ENCODE measurements around the gene KCNJ14. TPM values are rescaled to one million over a fixed set of nuclear protein-coding genes. Genes with fewer than 3 reads are reported as not detected.
A peak's percentile ranks its signal among the peaks of the same experiment; 100 is the strongest.
"Not testable (repeated sequence)": the region's sequence is repeated elsewhere in the genome, so short reads cannot be mapped to it uniquely, and the experiment has no call there.

KCNJ14 gene
- polyA plus RNA-seq, 1 donor = 0.70 TPM

DNA sequence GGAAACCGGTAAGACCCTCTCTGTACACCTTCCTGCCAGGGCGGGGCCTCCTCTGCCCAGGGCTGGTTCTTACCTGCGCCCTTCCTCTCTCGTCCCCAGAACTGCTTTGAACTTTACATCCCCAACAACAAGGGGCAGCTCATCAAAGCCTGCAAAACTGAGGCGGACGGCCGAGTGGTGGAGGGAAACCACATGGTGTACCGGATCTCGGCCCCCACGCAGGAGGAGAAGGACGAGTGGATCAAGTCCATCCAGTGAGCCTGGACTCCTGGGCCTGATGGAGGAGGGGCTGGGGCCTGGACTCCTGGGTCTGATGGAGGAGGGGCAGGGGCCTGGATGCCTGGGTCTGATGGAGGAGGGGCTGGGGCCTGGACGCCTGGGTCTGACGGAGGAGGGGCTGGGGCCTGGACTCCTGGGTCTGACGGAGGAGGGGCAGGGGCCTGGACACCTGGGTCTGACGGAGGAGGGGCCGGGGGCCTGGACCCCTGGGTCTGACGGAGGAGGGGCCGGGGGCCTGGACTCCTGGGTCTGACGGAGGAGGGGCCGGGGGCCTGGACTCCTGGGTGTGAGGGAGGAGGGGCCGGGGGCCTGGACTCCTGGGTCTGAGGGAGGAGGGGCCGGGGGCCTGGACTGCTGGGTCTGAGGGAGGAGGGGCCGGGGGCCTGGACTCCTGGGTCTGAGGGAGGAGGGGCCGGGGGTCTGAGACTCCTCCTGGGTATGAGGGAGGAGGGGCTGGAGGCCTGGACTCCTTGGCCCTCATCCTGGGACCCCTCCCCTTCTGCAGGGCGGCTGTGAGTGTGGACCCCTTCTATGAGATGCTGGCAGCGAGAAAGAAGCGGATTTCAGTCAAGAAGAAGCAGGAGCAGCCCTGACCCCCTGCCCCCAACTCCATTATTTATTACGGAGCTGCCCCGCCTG lies 23.2 kb downstream of the KCNJ14 start:
- no peak for DNase-seq
- Histone ChIP-seq H3K4me3 (ENCODE audit: low read length) (no peak overlapping the region), H3K9me3 (ENCODE audit: control insufficient read depth, low read depth, low read length) (peaks cover 3% of the 10 kb centered on the region), H3K27me3 (ENCODE audit: control insufficient read depth, insufficient read depth, low read length) (no peaks in the 10 kb centered on the region), H3K27ac (ENCODE audit: low read length) (no peak overlapping the region), H3K4me1 (ENCODE audit: control insufficient read depth, insufficient read depth, low read length) (peaks cover 7% of the 10 kb centered on the region), H3K36me3 (ENCODE audit: control insufficient read depth, insufficient read depth, low read length) (peaks cover 56% of the 10 kb centered on the region)
- no CpG with 5 or more reads among the region's 29 CpGs for WGBS (ENCODE audit: insufficient coverage, low lambda C conversion rate)

DNA sequence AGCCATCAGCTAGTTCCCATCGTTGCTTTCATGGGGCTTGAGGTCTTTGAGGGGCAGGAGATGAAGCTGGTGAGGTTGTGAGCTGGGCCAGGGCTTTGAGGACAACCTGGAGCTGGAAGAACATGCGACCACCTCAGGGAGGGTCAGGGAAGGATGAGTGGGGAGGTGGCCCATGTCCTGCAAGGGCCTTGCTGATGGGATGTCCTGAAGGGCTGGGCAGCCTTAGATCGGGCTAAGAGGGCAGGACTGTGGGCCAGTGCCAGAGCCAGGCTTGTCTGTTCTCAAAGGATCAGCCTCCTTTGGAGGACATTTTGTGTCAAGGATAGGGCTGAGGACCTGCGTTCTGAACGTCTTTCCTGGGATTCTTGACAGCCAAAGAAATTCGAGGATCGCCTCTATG lies 24.3 kb downstream of the KCNJ14 start:
- no CpG with 5 or more reads among the region's 7 CpGs for WGBS (ENCODE audit: insufficient coverage, low lambda C conversion rate)
- Histone ChIP-seq H3K36me3 (ENCODE audit: control insufficient read depth, insufficient read depth, low read length) (peaks cover 45% of the 10 kb centered on the region), H3K4me3 (ENCODE audit: low read length) (no peak overlapping the region), H3K4me1 (ENCODE audit: control insufficient read depth, insufficient read depth, low read length) (peaks cover 7% of the 10 kb centered on the region), H3K27me3 (ENCODE audit: control insufficient read depth, insufficient read depth, low read length) (no peaks in the 10 kb centered on the region), H3K27ac (ENCODE audit: low read length) (no peak overlapping the region), H3K9me3 (ENCODE audit: control insufficient read depth, low read depth, low read length) (peaks cover 3% of the 10 kb centered on the region)
- no peak for DNase-seq

GRCh38 chr19:48480183-48480557 lies 24.8 kb downstream of the KCNJ14 start:
- Histone ChIP-seq H3K27ac (ENCODE audit: low read length) (peak overlapping the region; percentile 39), H3K4me3 (ENCODE audit: low read length) (peak overlapping the region; percentile 56), H3K27me3 (ENCODE audit: control insufficient read depth, insufficient read depth, low read length) (no peaks in the 10 kb centered on the region), H3K9me3 (ENCODE audit: control insufficient read depth, low read depth, low read length) (peaks cover 3% of the 10 kb centered on the region), H3K4me1 (ENCODE audit: control insufficient read depth, insufficient read depth, low read length) (peaks cover 7% of the 10 kb centered on the region), H3K36me3 (ENCODE audit: control insufficient read depth, insufficient read depth, low read length) (peaks cover 40% of the 10 kb centered on the region)
- WGBS (ENCODE audit: insufficient coverage, low lambda C conversion rate) = no CpG with 5 or more reads among the region's 32 CpGs
- DNase-seq = peak in 1 of 2 donors; percentile 46

GRCh38 chr19:48480558-48481500 lies 25.5 kb downstream of the KCNJ14 start:
- Histone ChIP-seq H3K9me3 (ENCODE audit: control insufficient read depth, low read depth, low read length) (peaks cover 3% of the 10 kb centered on the region), H3K27ac (ENCODE audit: low read length) (peak overlapping the region; percentile 39), H3K4me1 (ENCODE audit: control insufficient read depth, insufficient read depth, low read length) (peaks cover 7% of the 10 kb centered on the region), H3K4me3 (ENCODE audit: low read length) (peak overlapping the region; percentile 56), H3K36me3 (ENCODE audit: control insufficient read depth, insufficient read depth, low read length) (peaks cover 34% of the 10 kb centered on the region), H3K27me3 (ENCODE audit: control insufficient read depth, insufficient read depth, low read length) (no peaks in the 10 kb centered on the region)
- DNase-seq = peak in 1 of 2 donors; percentile 49
- 64% methylated on average over 5 of the region's 52 CpGs for WGBS (ENCODE audit: insufficient coverage, low lambda C conversion rate)

- no CpG with 5 or more reads among the region's 7 CpGs for WGBS (ENCODE audit: insufficient coverage, low lambda C conversion rate)
- H3K27ac ChIP-seq (ENCODE audit: low read length) = no peak overlapping the region
Measured at GRCh38 chr19:48481846-48482639, 26.7 kb downstream of the KCNJ14 start.

GRCh38 chr19:48483301-48483700 lies 27.9 kb downstream of the KCNJ14 start:
- no CpG with 5 or more reads among the region's 3 CpGs for WGBS (ENCODE audit: insufficient coverage, low lambda C conversion rate)
- no peak for DNase-seq
- peaks cover 12% of the 10 kb centered on the region for H3K36me3 ChIP-seq (ENCODE audit: control insufficient read depth, insufficient read depth, low read length)
- no peak overlapping the region for H3K4me3 ChIP-seq (ENCODE audit: low read length)
- no peaks in the 10 kb centered on the region for H3K27me3 ChIP-seq (ENCODE audit: control insufficient read depth, insufficient read depth, low read length)
- peaks cover 20% of the 10 kb centered on the region for H3K4me1 ChIP-seq (ENCODE audit: control insufficient read depth, insufficient read depth, low read length)
- H3K9me3 ChIP-seq (ENCODE audit: control insufficient read depth, low read depth, low read length) = peaks cover 3% of the 10 kb centered on the region
- no peak overlapping the region for H3K27ac ChIP-seq (ENCODE audit: low read length)

More at GRCh38 chr19:48481846-48482639, 26.7 kb downstream of the KCNJ14 start:
- DNase-seq = no peak
- H3K27me3 ChIP-seq (ENCODE audit: control insufficient read depth, insufficient read depth, low read length) = no peaks in the 10 kb centered on the region
- no peak overlapping the region for H3K4me3 ChIP-seq (ENCODE audit: low read length)
- H3K36me3 ChIP-seq (ENCODE audit: control insufficient read depth, insufficient read depth, low read length) = peaks cover 24% of the 10 kb centered on the region
- peaks cover 8% of the 10 kb centered on the region for H3K4me1 ChIP-seq (ENCODE audit: control insufficient read depth, insufficient read depth, low read length)
- H3K9me3 ChIP-seq (ENCODE audit: control insufficient read depth, low read depth, low read length) = peaks cover 3% of the 10 kb centered on the region

GRCh38 chr19:48484247-48484893 lies 29.0 kb downstream of the KCNJ14 start:
- H3K36me3 ChIP-seq (ENCODE audit: control insufficient read depth, insufficient read depth, low read length) = peaks cover 4% of the 10 kb centered on the region
- peaks cover 3% of the 10 kb centered on the region for H3K9me3 ChIP-seq (ENCODE audit: control insufficient read depth, low read depth, low read length)
- H3K27ac ChIP-seq (ENCODE audit: low read length) = no peak overlapping the region
- H3K4me1 ChIP-seq (ENCODE audit: control insufficient read depth, insufficient read depth, low read length) = peaks cover 23% of the 10 kb centered on the region
- H3K4me3 ChIP-seq (ENCODE audit: low read length) = no peak overlapping the region
- WGBS (ENCODE audit: insufficient coverage, low lambda C conversion rate) = 100% methylated on average over 6 of the region's 16 CpGs
- H3K27me3 ChIP-seq (ENCODE audit: control insufficient read depth, insufficient read depth, low read length) = no peaks in the 10 kb centered on the region
- DNase-seq = no peak

DNA sequence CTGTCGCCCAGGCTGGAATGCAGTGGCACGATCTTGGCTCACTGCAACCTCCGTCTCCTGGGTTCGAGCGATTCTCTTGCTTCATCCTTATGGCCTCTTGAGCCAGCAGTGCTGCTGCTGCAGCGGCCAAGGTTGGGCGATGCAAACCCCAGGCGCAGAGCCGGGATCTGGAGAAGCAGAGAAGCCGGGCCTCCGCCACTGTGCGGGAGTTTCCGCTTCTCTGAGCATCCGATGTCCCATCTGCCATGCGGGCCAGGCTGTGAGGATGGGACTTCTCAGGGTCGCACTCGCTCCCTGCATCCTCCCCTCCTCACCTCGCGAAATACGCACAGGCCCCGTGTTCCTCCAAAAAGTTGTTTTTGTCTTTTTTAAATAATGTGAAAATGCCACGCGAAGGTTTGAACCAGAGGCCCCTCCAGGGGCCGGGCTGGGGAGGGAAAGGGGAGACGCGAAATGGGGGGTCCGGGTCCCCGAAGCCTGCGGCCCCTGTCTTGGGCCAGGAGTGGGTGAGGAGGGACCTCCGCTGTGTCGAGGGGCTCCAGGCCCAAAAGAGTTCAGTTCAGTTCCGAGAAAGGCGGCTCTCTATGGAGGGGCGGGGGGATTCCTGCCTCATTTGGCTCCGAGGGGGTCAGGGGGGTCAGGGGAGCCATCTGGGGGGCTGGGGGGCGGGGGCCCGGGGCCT lies 29.7 kb downstream of the KCNJ14 start:
- no peak for DNase-seq
- 80% methylated on average over 1 of the region's 37 CpGs for WGBS (ENCODE audit: insufficient coverage, low lambda C conversion rate)
- H3K4me1 ChIP-seq (ENCODE audit: control insufficient read depth, insufficient read depth, low read length) = peaks cover 29% of the 10 kb centered on the region

DNA sequence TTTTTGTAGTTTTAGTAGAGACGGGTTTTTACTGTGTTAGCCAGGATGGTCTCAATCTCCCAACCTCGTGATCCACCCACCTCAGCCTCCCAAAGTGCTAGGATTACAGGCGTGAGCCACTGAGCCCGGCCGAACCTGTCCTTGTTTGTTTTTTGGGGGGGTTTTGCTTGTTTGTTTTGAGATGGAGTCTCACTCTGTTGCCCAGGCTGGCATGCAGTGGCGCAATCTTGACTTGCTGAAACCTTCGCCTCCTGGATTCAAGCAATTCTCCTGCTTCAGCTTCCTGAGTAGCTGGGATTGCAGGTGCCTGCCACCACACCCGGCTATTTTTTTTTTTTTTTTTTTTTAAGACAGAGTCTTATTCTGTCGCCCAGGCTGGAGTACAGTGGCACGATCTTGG lies 31.3 kb downstream of the KCNJ14 start:
- not testable (repeated sequence) for H3K36me3 ChIP-seq (ENCODE audit: control insufficient read depth, insufficient read depth, low read length); H3K4me3 ChIP-seq (ENCODE audit: low read length); DNase-seq; H3K9me3 ChIP-seq (ENCODE audit: control insufficient read depth, low read depth, low read length); H3K27me3 ChIP-seq (ENCODE audit: control insufficient read depth, insufficient read depth, low read length)
- no CpG with 5 or more reads among the region's 10 CpGs for WGBS (ENCODE audit: insufficient coverage, low lambda C conversion rate)
- Histone ChIP-seq H3K27ac (ENCODE audit: low read length) (peak overlapping the region; percentile 94), H3K4me1 (ENCODE audit: control insufficient read depth, insufficient read depth, low read length) (peaks cover 34% of the 10 kb centered on the region)

More for the DNA sequence above, 29.7 kb downstream of the KCNJ14 start:
- peaks cover 3% of the 10 kb centered on the region for H3K9me3 ChIP-seq (ENCODE audit: control insufficient read depth, low read depth, low read length)
- H3K4me3 ChIP-seq (ENCODE audit: low read length) = no peak overlapping the region
- no peaks in the 10 kb centered on the region for H3K36me3 ChIP-seq (ENCODE audit: control insufficient read depth, insufficient read depth, low read length)
- no peak overlapping the region for H3K27ac ChIP-seq (ENCODE audit: low read length)
- H3K27me3 ChIP-seq (ENCODE audit: control insufficient read depth, insufficient read depth, low read length) = no peaks in the 10 kb centered on the region

All from large intestine (tissue), 3 donors.